GM21367 (cell line): Measurements from ENCODE around the gene DHRS9.
"Not testable (repeated sequence)": the region's sequence is repeated elsewhere in the genome, so short reads cannot be mapped to it uniquely, and the experiment has no call there.

ENCODE experiments used
- ATAC-seq: cut with Tn5 transposase; IDR thresholded peaks from one replicate; pipeline ENCODE4 v1.9.1; 2021; ENCODE audit not compliant: unreplicated experiment

DHRS9 gene

DNA sequence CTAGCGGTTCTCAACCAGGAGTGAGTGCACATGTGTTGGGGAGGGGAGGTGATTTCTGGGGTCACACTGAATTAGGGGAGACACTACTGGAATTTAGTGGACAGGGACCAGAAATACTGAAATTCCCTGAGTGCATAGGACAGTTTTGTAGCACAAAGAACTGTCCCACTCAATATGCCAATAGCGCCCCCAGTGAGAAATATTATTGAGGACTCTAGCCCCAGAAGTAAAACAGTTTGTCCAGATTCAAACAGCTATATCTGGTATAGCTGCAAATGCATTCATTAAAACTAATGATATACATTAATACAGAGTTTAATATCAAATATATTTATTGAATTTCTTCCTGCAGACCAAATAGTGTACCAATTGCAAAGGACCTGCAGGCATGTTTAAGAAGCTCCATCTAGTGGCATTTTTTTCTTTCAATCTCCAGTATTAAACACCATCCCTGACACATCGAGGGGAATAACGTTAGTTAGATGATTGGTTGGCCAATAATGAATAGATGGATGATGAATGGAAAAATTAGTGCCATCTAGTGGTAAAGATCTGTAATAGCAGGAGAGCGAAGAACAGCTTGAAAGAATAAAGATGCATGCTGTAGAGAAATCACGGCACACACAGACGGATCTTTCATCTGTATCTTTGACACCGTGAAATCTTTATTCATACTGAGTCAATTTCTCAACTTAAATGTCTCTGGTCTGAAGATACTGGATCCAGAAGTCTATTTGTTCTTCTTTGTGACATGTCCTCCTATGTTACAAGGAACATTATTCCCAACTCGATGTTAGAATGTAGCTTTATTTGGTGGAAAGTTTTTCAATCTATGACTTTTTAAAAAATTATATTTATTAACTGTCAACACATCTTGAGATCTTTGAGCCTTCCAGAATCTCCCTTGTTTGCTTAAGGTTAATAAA is 62.5 kb downstream of the DHRS9 start:
- ATAC-seq: peak; percentile 83

DNA sequence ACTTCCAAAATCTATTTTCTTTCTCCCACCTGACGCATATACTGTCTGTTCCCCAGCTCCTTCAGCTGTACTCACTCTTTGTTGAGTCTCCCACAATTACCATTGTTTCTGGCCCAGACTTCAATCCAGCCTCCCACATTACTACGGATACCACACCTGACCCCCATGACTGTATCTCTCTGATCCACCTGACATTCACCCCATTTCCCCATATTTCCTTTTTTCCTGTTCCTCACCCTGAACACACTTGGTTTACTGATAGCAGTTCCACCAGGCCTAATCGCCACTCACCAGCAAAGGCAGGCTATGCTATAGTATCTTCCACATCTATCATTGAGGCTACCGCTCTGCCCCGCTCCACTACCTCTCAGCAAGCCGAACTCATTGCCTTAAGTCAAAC is 64.9 kb downstream of the DHRS9 start:
- not testable (repeated sequence) for ATAC-seq

DNA sequence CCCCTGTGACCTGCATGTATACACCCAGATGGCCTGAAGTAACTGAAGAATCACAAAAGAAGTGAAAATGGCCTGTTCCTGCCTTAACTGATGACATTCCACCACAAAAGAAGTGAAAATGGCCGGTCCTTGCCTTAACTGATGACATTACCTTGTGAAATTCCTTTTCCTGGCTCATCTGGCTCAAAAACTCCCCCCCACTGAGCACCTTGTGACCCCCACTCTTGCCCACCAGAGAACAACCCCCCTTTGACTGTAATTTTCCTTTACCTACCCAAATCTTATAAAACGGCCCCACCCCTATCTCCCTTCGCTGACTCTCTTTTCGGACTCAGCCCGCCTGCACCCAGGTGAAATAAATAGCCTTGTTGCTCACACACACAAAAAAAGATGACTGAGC is 67.1 kb downstream of the DHRS9 start:
- not testable (repeated sequence) for ATAC-seq

DNA sequence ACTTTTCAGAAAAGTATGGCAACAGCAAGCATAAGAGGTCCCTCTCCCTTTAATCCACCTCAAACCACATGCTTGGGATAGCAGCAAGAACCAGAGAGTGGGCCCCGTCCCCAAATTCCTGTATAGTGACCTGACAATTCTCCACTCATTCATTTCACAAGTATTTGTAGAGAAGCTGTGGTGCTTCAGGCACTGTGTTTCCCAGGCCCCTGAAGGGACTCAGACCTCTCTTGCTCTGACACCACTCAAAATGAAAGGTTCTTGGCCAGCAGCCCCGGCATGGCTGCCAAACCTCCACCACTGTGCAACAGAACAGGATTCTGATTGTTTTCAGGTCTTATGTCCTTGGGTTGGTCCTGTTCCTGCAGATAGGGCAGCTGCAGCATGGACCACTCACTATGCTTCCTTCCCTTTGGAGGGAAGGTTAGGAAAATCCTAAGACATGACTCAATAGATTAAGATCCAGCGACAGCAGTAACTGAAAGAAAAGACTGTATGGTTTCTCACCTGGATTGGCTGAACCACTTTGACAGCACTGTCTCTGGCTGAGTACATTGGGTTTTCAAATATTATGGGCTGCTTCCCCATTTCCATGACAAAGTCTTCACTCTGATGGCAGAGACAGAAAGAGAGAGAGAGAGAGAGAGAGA is 67.6 kb downstream of the DHRS9 start:
- no peak for ATAC-seq

DNA sequence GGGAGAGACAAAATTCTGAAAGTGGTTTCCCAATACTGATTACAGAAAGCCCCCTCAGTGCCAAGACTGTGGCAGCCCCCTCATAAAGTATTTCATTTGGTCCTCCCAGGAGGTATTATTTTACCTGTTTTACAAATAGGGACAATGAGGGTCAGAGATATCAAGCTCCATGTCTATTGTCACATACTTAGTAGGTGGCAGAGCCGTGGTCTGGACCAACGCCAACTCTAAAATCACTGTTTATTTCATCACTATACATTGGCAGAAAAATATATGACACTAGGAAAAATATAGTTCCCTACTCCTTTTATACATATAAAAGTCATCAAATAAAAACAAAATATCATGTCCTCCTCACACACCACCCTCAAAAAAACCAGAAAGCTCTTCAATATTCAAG is 68.6 kb downstream of the DHRS9 start:
- no peak for ATAC-seq

DNA sequence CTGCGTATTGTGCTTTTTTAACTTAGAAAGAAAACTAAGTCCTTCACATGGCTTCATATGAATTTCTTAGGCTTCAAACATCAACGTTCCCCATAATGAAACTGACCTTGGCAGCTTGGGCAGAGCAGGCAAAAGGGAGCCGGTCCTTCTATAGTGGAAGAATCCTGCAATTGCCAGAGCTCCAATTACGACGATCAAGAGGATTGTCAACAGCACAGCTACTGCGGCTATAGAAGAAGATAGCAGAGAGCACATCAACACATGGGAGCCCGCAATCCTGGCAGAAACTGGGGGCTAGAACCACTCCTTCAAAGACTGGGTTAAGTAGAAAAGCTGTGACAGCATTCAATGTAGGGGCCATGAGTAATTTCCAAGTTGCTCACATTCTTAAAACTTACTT is 69.8 kb downstream of the DHRS9 start:
- no peak for ATAC-seq

DNA sequence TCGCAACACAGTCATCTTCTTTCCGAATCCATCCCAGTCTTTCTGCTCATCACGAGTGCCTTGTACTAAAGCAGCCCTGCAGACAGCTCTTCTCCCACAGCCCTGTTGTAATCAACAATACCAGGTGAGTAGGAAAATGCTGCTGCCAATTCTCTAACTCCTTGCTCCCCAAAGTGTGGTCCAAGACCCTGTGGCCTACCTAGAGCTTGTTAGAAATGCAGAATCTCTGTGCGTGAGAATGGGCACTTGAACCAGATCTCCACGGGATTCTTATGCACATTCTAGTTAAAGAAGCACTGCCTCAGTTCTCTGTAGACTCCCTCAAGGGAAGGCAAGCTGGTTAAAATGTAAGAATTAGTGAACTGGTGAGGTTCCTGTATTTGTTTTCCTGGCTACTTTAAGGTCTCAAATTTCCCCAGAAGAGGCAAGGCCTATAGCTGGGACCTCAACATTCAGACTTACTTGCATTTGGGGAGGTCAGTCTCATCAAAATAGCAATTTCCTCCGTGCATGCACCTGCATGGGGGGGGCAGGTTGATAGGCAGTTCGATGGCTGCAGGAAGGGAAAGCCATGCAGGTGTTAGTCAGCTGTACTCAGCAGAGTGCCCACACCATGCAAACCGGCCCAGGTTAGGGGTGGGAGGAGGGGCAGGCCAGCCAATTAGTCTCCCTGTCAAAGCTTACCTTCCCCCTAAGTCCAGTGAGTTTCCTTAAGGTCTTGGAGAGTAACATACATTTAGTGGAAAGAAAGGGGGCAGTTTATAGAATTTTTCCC is 70.8 kb downstream of the DHRS9 start:
- no peak for ATAC-seq

DNA sequence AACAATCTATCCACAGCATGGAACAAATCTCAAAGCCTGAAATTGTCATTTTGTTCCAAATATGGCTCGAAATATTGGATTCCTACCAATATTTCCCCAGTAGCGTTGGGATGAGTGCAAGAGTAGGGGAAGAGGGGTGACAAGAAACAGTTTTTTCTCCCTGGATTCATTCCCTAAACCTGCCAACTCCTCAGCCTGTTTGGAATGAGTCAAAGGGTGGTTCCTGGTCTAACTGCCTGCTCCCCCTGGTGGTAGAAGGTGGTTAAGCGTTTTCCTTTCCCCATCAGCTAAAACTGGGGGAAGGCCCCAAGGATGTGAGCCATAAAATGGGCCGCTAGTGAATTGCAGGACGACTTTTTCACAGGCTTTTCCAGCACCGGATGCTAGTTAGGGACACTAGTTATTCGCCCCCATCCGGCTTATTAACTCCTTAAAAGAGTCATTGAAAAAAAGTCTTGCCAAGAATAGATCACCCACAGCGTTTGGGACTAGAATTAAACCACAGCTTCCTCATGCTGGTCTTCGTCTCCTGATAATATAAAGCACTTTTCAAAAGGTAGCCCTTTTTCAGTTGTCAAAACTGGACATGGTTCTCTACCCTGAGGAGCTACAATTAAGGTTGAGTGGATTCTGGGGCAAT is 72.5 kb downstream of the DHRS9 start:
- peak; percentile 47 for ATAC-seq

DNA sequence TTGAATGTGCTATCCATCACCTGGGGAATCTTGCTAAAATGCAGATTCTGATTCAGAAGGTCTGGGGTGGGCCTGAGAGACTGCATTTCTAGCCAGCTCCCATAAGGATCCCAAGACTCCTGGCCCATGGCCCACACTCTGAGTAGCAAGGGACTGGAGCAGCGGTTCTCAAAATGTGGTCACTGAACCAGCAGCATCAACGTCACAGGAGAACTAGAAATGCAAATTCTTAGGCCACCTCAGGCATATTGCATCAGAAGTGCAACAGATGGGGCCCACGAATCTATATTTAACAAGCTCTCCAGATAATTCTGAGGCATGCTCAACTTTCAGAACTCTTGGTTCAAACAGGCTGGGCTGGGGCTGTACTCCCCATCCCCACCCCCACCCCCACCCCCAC is 74.6 kb downstream of the DHRS9 start:
- ATAC-seq: no peak
